HepG2 (cell line): ENCODE data around the gene PLEKHO1. TPM values are rescaled to one million over a fixed set of nuclear protein-coding genes. Genes with fewer than 3 reads are reported as not detected.

Experiments
- ATAC-seq: fragments of 200-7000 bp; cut with Tn5 transposase; 3 replicates; pipeline ENCODE4 v1.9.1; 2020; ENCODE audit warnings: mild to moderate bottlenecking, moderate library complexity
- BruUV-seq: library from RNA; stranded (reverse); fragments of 400-500 nt; replicated peaks from 2 replicates; lab custom pipeline; 2021; lab: Mats Ljungman, UMichigan
- CTCF ChIA-PET: fragments of 300-600 bp; formaldehyde crosslinking; extraction: SDS; loops from one replicate; lab custom pipeline; 2021; ENCODE audit warnings: low total read pairs, inconsistent platforms, low intra/inter-chr PET ratio; lab: Yijun Ruan, JAX
- POLR2A ChIA-PET: fragments of 350-600 bp; sonication (Branson Sonifier 250); formaldehyde crosslinking; loops from one replicate; lab custom pipeline; 2020; ENCODE audit warnings: antibody characterized with exemption, inconsistent platforms; lab: Yijun Ruan, JAX
- DNase-seq: peaks from one replicate; pipeline ENCODE4 v3.0.0-alpha.2; 2015; ENCODE audit warnings: low spot score
- FAIRE-seq: peaks from 3 replicates; lab custom pipeline; 2011; peaks lifted over from hg19 to GRCh38; lab: Jason Lieb, UNC
- H2AFZ ChIP-seq: one replicate; pipeline ENCODE4 v1.6.1; 2011; ENCODE audit warnings: low read length, inconsistent platforms
- H3K27ac ChIP-seq: fragments of 300-600 bp; 3 replicates; pipeline ENCODE4 v1.8.0; 2011; ENCODE audit warnings: mixed run types, mild to moderate bottlenecking, mixed read lengths, low read length, inconsistent platforms; ENCODE audit not compliant: insufficient read depth; ENCODE audit errors: extremely low read length
- H3K27me3 ChIP-seq, 2 experiments: fragments of 200-600 bp in 1 of 2; 2 replicates in 1 of 2; 3 replicates in 1 of 2; pipeline versions ENCODE4 v1.6.0 to v1.8.0; 2011; ENCODE audit warnings: low read length in 2 of 2, mild to moderate bottlenecking in 2 of 2, moderate library complexity in 2 of 2, inconsistent platforms in 1 of 2; ENCODE audit not compliant: insufficient read depth in 2 of 2, control insufficient read depth in 1 of 2
- H3K36me3 ChIP-seq, 2 experiments: fragments of 200-600 bp in 1 of 2; replicated peaks in 1 of 2; 2 replicates in 1 of 2; 3 replicates in 1 of 2; pipeline versions ENCODE4 v1.5.1 to v1.8.0; 2011; ENCODE audit warnings: low read length in 2 of 2, inconsistent platforms in 1 of 2; ENCODE audit not compliant: insufficient read depth in 2 of 2, control insufficient read depth in 1 of 2
- H3K4me1 ChIP-seq: 2 replicates; pipeline ENCODE4 v1.5.1; 2012; ENCODE audit warnings: low read length, inconsistent platforms; ENCODE audit not compliant: insufficient read depth
- H3K4me2 ChIP-seq: 2 replicates; pipeline ENCODE4 v1.6.0; 2011; ENCODE audit warnings: low read depth, low read length, inconsistent platforms
- H3K4me3 ChIP-seq, 3 experiments: fragments of 200-600 bp in 1 of 3; sonication (generic), shearing (Covaris generic) in 1 of 3; replicated peaks in 1 of 3; 2 replicates each; pipeline ENCODE4 v1.5.1; 2011 to 2016; ENCODE audit warnings: low read length in 3 of 3, inconsistent platforms in 2 of 3, low read depth in 2 of 3, mild to moderate bottlenecking in 2 of 3, control low read depth in 1 of 3, mixed read lengths in 1 of 3; ENCODE audit not compliant: insufficient read depth in 1 of 3
- H3K79me2 ChIP-seq: one replicate; pipeline ENCODE4 v1.6.1; 2011; ENCODE audit warnings: low read length, inconsistent platforms; ENCODE audit not compliant: insufficient read depth
- H3K9ac ChIP-seq: 2 replicates; pipeline ENCODE4 v1.6.0; 2011; ENCODE audit warnings: mild to moderate bottlenecking, low read depth, low read length, inconsistent platforms; ENCODE audit not compliant: insufficient read depth
- H3K9me3 ChIP-seq: 2 replicates; pipeline ENCODE4 v1.5.1; 2012; ENCODE audit warnings: mild to moderate bottlenecking, low read length
- H4K20me1 ChIP-seq: 2 replicates; pipeline ENCODE4 v1.6.0; 2011; ENCODE audit warnings: inconsistent platforms, mild to moderate bottlenecking, low read length, moderate library complexity; ENCODE audit not compliant: insufficient read depth
- ARNTL ChIP-seq: sonication (generic); formaldehyde crosslinking; IDR thresholded peaks from 2 replicates; pipeline ENCODE4 v1.4.0; 2020; ENCODE audit warnings: mild to moderate bottlenecking, missing genetic modification reagents
- GLI4 ChIP-seq: sonication (generic); formaldehyde crosslinking; IDR thresholded peaks from 2 replicates; pipeline ENCODE4 v1.5.1; 2020; ENCODE audit warnings: missing genetic modification reagents, mild to moderate bottlenecking, moderate library complexity, borderline replicate concordance
- PAX8 ChIP-seq: sonication (generic); formaldehyde crosslinking; IDR thresholded peaks from 2 replicates; pipeline ENCODE4 v1.8.0; 2022; ENCODE audit warnings: mild to moderate bottlenecking, missing genetic modification reagents, borderline replicate concordance
- PLRG1 ChIP-seq: fragments of 450-650 bp; conservative IDR thresholded peaks from 2 replicates; pipeline ENCODE4 v1.6.1; 2016
- RELA ChIP-seq: sonication (generic); formaldehyde crosslinking; IDR thresholded peaks from 2 replicates; pipeline ENCODE4 v1.4.0; 2020; ENCODE audit warnings: missing genetic modification reagents
- TAF1 ChIP-seq: sonication (generic); formaldehyde crosslinking; IDR thresholded peaks from 2 replicates; pipeline ENCODE4 v1.4.0; 2020; ENCODE audit warnings: missing genetic modification reagents
- TEAD2 ChIP-seq: sonication (generic); formaldehyde crosslinking; IDR thresholded peaks from 2 replicates; pipeline ENCODE4 v1.9.0; 2021; ENCODE audit warnings: missing genetic modification reagents
- ZBTB39 ChIP-seq: sonication (generic); formaldehyde crosslinking; IDR thresholded peaks from 2 replicates; pipeline ENCODE4 v1.5.0; 2020; ENCODE audit warnings: missing genetic modification reagents
- ZFP41 ChIP-seq: sonication (generic); formaldehyde crosslinking; IDR thresholded peaks from 2 replicates; pipeline ENCODE4 v1.4.0; 2020; ENCODE audit warnings: mild to moderate bottlenecking, missing genetic modification reagents, borderline replicate concordance
- ZNF629 ChIP-seq: sonication (generic); formaldehyde crosslinking; conservative IDR thresholded peaks from 2 replicates; pipeline ENCODE4 v1.5.0; 2020; ENCODE audit warnings: missing genetic modification reagents
- ZNF674 ChIP-seq: sonication (generic); formaldehyde crosslinking; IDR thresholded peaks from 2 replicates; pipeline ENCODE4 v1.5.0; 2020; ENCODE audit warnings: low read depth, mild to moderate bottlenecking, missing genetic modification reagents
- ZNF83 ChIP-seq: sonication (generic); formaldehyde crosslinking; IDR thresholded peaks from 2 replicates; pipeline ENCODE4 v1.4.0; 2020; ENCODE audit warnings: missing genetic modification reagents, mild to moderate bottlenecking, borderline replicate concordance
- ZSCAN9 ChIP-seq: IDR thresholded peaks from 2 replicates; pipeline ENCODE4 v1.6.1; 2016; ENCODE audit warnings: borderline replicate concordance
- WGBS: methylation state at CpG from one replicate; pipeline ENCODE4 v1.1.6; 2017; ENCODE audit warnings: low lambda C conversion rate; 5-methylcytosine and 5-hydroxymethylcytosine counted together
- in situ Hi-C: cut with HindIII; loops from 2 replicates; pipeline ENCODE4 v1.10.0; 2017; ENCODE audit warnings: low pct_unique_long_range_greater_than_20kb; ENCODE audit not compliant: extremely low pct_ligation_motif_present
- intact Hi-C: fragments of 100-400 bp; cut with micrococcal nuclease; formaldehyde crosslinking; loops from one replicate; pipeline ENCODE4 v1.10.0; 2022; ENCODE audit not compliant: unreplicated experiment
- polyA plus RNA-seq, 8 experiments: library from polyadenylated mRNA; depleted of rRNA in 3 of 8; stranded (reverse) in 7 of 8; unstranded in 1 of 8; fragments of >200 nt; fragmentation: Illumina TruSeq in 4 of 8; extraction: Trizol in 4 of 8; gene quantifications; 2 replicates each; pipeline versions ENCODE4 v1.2.1 to v1.2.3, GENCODE V29; 2011 to 2016; ENCODE audit warnings: low read depth in 4 of 8, missing spikeins in 1 of 8, mixed read lengths in 1 of 8; ENCODE audit not compliant: insufficient read depth in 1 of 8
- total RNA-seq, 5 experiments: library from RNA; depleted of rRNA; stranded (reverse); fragments of >200 nt; fragmentation: Illumina TruSeq; extraction: Trizol; gene quantifications; 2 replicates each; pipeline ENCODE4 v1.2.3, GENCODE V29; 2016; ENCODE audit warnings: low read depth in 1 of 5
- TF ChIP-seq, protein P1 (sequence below): sonication (generic); formaldehyde crosslinking; IDR thresholded peaks from 2 replicates; pipeline ENCODE4 v1.4.0; 2020; ENCODE audit warnings: missing genetic modification reagents; ENCODE audit errors: not compliant biosample characterization
- TF ChIP-seq, protein P2 (sequence below): sonication (generic); formaldehyde crosslinking; IDR thresholded peaks from one replicate; pipeline ENCODE4 v1.5.1; 2020; ENCODE audit warnings: mild to moderate bottlenecking, missing genetic modification reagents; ENCODE audit errors: not compliant biosample characterization

The PLEKHO1 gene
- total and polyA plus RNA-seq, 2 of the 13 experiments (the other 11 are each of a cell fraction or from before 2014, with no cell fraction given): 9.8 to 10.1 TPM

DNA sequence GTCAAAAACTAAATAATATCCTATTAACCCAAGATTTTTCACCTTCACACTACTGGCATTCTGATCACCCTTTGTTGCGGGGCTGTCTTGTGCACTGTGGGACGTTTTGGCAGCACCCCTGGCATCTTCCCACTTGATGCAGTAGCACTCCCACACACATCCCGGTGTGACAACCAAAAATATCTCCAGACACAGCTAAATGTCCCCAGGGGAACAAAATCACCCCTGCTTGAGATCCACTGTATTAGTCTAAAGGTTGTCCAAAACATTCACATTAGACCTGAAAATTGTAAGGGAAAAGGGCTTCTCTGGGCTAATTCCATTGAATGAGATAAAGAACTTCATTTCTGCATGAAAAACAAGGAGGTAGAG is 37.8 kb downstream of the PLEKHO1 start:
- CTCF ChIA-PET: interaction anchor here (1.2 to 2.5 kb wide), 3 partner anchors 19 to 226 kb away, joined by 4 to 12 read pairs (median 4); no protein-coding TSS in a partner anchor
- peaks cover 0 to 3% of the 10 kb centered on the region in 2 experiments; a peak in 2 of 5 replicates for H3K27me3 ChIP-seq
- H3K36me3 ChIP-seq: no peaks in the 10 kb centered on the region
- POLR2A ChIA-PET: interaction anchor here (1.3 to 2.1 kb wide), 2 partner anchors 24 to 300 kb away, joined by 3 to 18 read pairs; a partner anchor contains a TSS
- no peak overlapping the region for H2AFZ ChIP-seq
- H3K4me2 ChIP-seq: no peak overlapping the region
- no peak overlapping the region for H3K9ac ChIP-seq
- in situ Hi-C loops (no loop called here), intact Hi-C loops (loop anchor here (2.0 kb wide), 1 partner anchor 225 kb away; no protein-coding TSS in a partner anchor)
- H3K27ac ChIP-seq: no peak overlapping the region
- H3K4me1 ChIP-seq: peaks cover 34% of the 10 kb centered on the region
- BruUV-seq: no TSS peak
- no peaks in the 10 kb centered on the region for H4K20me1 ChIP-seq
- peak; percentile 33 for ATAC-seq
- H3K9me3 ChIP-seq: no peaks in the 10 kb centered on the region
- H3K79me2 ChIP-seq: no peaks in the 10 kb centered on the region
- FAIRE-seq: no peak
- 0% methylated on average over 3 of the region's 3 CpGs for WGBS
- H3K4me3 ChIP-seq: no peak overlapping the region
- DNase-seq: no peak
- TF ChIP-seq ZNF674 (CRISPR knock-in tag) (no peak), TAF1 (CRISPR knock-in tag) (no peak), ARNTL (CRISPR knock-in tag) (no peak), TEAD2 (CRISPR knock-in tag) (no peak), PAX8 (CRISPR knock-in tag) (no peak), ZFP41 (no peak), ZSCAN9 (CRISPR knock-in tag) (no peak), ZNF83 (CRISPR knock-in tag) (no peak), ZNF629 (CRISPR knock-in tag) (no peak), PLRG1 (no peak), RELA (CRISPR knock-in tag) (no peak), GLI4 (CRISPR knock-in tag) (no peak), ZBTB39 (CRISPR knock-in tag) (no peak)
- TF ChIP-seq, protein P1, sequence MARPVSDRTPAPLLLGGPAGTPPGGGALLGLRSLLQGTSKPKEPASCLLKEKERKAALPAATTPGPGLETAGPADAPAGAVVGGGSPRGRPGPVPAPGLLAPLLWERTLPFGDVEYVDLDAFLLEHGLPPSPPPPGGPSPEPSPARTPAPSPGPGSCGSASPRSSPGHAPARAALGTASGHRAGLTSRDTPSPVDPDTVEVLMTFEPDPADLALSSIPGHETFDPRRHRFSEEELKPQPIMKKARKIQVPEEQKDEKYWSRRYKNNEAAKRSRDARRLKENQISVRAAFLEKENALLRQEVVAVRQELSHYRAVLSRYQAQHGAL: no peak
- TF ChIP-seq, protein P2, sequence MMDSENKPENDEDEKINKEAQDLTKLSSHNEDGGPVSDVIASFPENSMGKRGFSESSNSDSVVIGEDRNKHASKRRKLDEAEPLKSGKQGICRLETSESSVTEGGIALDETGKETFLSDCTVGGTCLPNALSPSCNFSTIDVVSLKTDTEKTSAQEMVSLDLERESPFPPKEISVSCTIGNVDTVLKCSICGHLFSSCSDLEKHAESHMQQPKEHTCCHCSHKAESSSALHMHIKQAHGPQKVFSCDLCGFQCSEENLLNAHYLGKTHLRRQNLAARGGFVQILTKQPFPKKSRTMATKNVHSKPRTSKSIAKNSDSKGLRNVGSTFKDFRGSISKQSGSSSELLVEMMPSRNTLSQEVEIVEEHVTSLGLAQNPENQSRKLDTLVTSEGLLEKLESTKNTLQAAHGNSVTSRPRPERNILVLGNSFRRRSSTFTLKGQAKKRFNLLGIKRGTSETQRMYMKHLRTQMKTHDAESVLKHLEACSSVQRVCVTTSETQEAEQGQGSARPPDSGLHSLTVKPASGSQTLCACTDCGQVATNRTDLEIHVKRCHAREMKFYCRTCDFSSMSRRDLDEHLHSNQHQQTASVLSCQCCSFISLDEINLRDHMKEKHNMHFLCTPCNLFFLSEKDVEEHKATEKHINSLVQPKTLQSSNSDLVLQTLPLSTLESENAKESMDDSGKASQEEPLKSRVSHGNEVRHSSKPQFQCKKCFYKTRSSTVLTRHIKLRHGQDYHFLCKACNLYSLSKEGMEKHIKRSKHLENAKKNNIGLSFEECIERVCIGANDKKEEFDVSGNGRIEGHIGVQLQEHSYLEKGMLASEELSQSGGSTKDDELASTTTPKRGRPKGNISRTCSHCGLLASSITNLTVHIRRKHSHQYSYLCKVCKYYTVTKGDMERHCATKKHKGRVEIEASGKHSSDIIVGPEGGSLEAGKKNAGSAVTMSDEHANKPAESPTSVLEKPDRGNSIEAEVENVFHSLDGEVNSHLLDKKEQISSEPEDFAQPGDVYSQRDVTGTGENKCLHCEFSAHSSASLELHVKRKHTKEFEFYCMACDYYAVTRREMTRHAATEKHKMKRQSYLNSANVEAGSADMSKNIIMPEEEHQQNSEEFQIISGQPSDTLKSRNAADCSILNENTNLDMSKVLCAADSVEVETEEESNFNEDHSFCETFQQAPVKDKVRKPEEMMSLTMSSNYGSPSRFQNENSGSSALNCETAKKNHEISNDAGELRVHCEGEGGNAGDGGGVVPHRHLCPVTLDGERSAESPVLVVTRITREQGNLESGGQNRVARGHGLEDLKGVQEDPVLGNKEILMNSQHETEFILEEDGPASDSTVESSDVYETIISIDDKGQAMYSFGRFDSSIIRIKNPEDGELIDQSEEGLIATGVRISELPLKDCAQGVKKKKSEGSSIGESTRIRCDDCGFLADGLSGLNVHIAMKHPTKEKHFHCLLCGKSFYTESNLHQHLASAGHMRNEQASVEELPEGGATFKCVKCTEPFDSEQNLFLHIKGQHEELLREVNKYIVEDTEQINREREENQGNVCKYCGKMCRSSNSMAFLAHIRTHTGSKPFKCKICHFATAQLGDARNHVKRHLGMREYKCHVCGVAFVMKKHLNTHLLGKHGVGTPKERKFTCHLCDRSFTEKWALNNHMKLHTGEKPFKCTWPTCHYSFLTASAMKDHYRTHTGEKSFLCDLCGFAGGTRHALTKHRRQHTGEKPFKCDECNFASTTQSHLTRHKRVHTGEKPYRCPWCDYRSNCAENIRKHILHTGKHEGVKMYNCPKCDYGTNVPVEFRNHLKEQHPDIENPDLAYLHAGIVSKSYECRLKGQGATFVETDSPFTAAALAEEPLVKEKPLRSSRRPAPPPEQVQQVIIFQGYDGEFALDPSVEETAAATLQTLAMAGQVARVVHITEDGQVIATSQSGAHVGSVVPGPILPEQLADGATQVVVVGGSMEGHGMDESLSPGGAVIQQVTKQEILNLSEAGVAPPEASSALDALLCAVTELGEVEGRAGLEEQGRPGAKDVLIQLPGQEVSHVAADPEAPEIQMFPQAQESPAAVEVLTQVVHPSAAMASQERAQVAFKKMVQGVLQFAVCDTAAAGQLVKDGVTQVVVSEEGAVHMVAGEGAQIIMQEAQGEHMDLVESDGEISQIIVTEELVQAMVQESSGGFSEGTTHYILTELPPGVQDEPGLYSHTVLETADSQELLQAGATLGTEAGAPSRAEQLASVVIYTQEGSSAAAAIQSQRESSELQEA (CRISPR knock-in tag): no peak
